Measurements from ENCODE around the gene PLD4. TPM values are rescaled to one million over a fixed set of nuclear protein-coding genes. Genes with fewer than 3 reads are reported as not detected.

PLD4 gene
- total and polyA plus RNA-seq, 2 of the 8 experiments (the other 6 are each of a cell fraction or from before 2014, with no cell fraction given), result 0.05 TPM; not detected in 1

DNA sequence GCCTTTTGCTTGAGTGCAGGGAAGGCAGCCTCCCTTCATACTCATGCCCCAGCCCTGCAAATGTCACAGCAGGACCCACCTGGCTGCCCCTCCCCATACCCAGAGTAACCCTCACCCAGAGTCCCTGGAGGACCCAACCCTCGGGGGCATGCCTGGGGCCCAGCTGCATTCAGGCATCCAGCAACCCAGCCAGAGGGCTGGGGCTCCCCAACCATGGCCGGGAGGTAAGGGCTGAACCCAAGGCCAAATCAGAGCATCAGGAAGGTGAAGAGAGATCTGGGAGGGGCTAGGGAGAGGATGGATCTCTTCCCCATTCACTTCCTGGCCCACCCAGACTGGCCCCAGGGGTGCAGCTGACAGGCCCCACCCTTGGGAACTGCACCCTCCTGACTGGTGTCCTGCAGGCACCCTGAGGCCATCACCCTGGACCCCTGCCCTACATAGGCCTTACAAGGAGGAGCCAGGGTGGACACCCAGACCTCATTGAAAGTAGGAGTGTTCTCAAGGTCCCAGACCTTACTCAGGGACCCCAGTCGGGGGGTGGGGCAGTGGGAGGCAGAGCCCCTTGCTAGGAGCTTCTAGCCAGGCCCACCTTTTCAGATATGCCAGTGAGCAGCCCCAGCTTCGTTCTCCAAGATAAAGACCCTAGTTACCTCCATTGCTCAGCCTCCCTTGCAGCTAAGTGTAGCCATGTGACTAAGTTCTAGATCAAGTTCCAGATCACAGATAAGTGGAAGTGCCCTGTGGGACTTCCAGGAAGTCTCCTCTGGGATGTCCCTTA is 849 bp upstream of the PLD4 start:
- Histone ChIP-seq H3K4me2 (ENCODE audit: insufficient read depth in 1 of 2, low read depth in 2 of 2, low read length in 2 of 2) (no peak overlapping the region), H3K79me2 (ENCODE audit: control insufficient read depth in 1 of 2, insufficient read depth in 2 of 2, low read length in 2 of 2) (no peaks in the 10 kb centered on the region), H2BK120ac (replicated peaks; ENCODE audit: low read depth, low read length) (no peak overlapping the region), H3K14ac (ENCODE audit: insufficient read length) (no peak overlapping the region), H2AK5ac (ENCODE audit: low read depth, low read length) (no peak overlapping the region), H2BK5ac (ENCODE audit: low read depth, low read length) (no peak overlapping the region), H4K8ac (ENCODE audit: extremely low read depth, insufficient read depth, low read length) (no peak overlapping the region), H4K91ac (replicated peaks; ENCODE audit: insufficient read length, low read length) (no peak overlapping the region), H4K20me1 (replicated peaks in 1 of 2; ENCODE audit: control insufficient read depth in 1 of 2, insufficient read depth in 2 of 2, low read length in 2 of 2) (no peaks in the 10 kb centered on the region), H4K5ac (ENCODE audit: insufficient read length, low read depth, low read length) (no peak overlapping the region), H3K79me1 (ENCODE audit: low read depth, low read length) (no peaks in the 10 kb centered on the region), H3K36me3 (ENCODE audit: control insufficient read depth in 2 of 4, insufficient read depth in 4 of 4, low read length in 3 of 4) (no peaks in the 10 kb centered on the region), H3K9me3 (ENCODE audit: insufficient read depth in 2 of 2, low read depth in 1 of 2, low read length in 1 of 2) (no peaks in the 10 kb centered on the region; a peak in 1 of 4 replicates), H3K4ac (replicated peaks; ENCODE audit: insufficient read length, low read depth, low read length) (no peak overlapping the region), H2BK20ac (ENCODE audit: low read length) (no peak overlapping the region), H2BK15ac (ENCODE audit: low read length) (no peak overlapping the region), H3K4me3 (ENCODE audit: extremely low read depth in 1 of 4, insufficient read depth in 2 of 4, low read depth in 3 of 4, low read length in 4 of 4) (no peak overlapping the region), H3K4me1 (replicated peaks in 1 of 4; ENCODE audit: control insufficient read depth in 3 of 4, insufficient read depth in 4 of 4, low read length in 3 of 4) (peaks cover 0 to 4% (median 0%) of the 10 kb centered on the region in 4 experiments; a peak in 5 of 7 replicates), H3K27me3 (replicated peaks in 1 of 4; ENCODE audit: control insufficient read depth in 3 of 4, extremely low read depth in 1 of 4, insufficient read depth in 3 of 4, low read length in 3 of 4) (no peaks in the 10 kb centered on the region), H3K27ac (ENCODE audit: low read depth, low read length) (no peak overlapping the region), H3K23ac (ENCODE audit: insufficient read length) (no peak overlapping the region), H2AFZ (ENCODE audit: low read length) (no peak overlapping the region), H3K23me2 (ENCODE audit: low read depth, low read length) (no peaks in the 10 kb centered on the region), H2BK12ac (ENCODE audit: low read depth, low read length) (no peak overlapping the region), H3K18ac (ENCODE audit: extremely low read depth, low read length) (no peak overlapping the region), H3K56ac (replicated peaks; ENCODE audit: insufficient read length, low read depth, low read length) (no peak overlapping the region), H3K9ac (replicated peaks in 1 of 4; ENCODE audit: extremely low read depth in 1 of 4, low read depth in 3 of 4, low read length in 3 of 4) (no peak overlapping the region)
- DNase-seq (ENCODE audit: low read depth in 1 of 2, low spot score in 2 of 2), result no peak
- ChIA-PET POLR2A (ENCODE audit: partially characterized antibody) (interaction anchor here (1.1 kb wide), 1 partner anchor 59 kb away, joined by 3 read pairs; the partner anchor contains the start of gene CEP170B), CTCF (ENCODE audit: partially characterized antibody) (interaction anchor here (0.8 to 1.8 kb wide), 5 partner anchors 24 to 830 kb away, joined by 3 to 7 read pairs (median 3); no protein-coding TSS in a partner anchor)
- 71% methylated on average over 4 of the region's 4 CpGs; no CpG with 5 or more reads in 1 of the 2 experiments for WGBS, 2 experiments (ENCODE audit: extremely low coverage in 1 of 2, insufficient coverage in 1 of 2, insufficient read length in 1 of 2, insufficient replicate concordance in 2 of 2, low coverage in 1 of 2, low lambda C conversion rate in 2 of 2, missing lambda C conversion rate in 1 of 2)
- no peak for FAIRE-seq
- TF ChIP-seq NRF1 (IDR thresholded peaks at IDR 0.05; ENCODE audit: low read depth, low read length), result no peak
- no peak for TF ChIP-seq TCF12 (IDR thresholded peaks at IDR 0.05; ENCODE audit: low read depth, low read length)
- TF ChIP-seq CBX5 (IDR thresholded peaks at IDR 0.05; ENCODE audit: low read depth, low read length), result no peak
- TF ChIP-seq EGR1 (IDR thresholded peaks at IDR 0.05; ENCODE audit: borderline replicate concordance, low read depth, low read length), result no peak
- TF ChIP-seq POLR2AphosphoS5 (IDR thresholded peaks at IDR 0.05; ENCODE audit: low read depth, low read length), result no peak
- TF ChIP-seq BRCA1 (IDR thresholded peaks at IDR 0.05; ENCODE audit: low read depth, low read length), result no peak
- TF ChIP-seq RXRA (IDR thresholded peaks at IDR 0.05; ENCODE audit: insufficient read depth, low read depth, low read length), result no peak
- no peak for TF ChIP-seq TAF7 (optimal IDR thresholded peaks at IDR 0.05; ENCODE audit: borderline replicate concordance, low read depth, low read length)
- TF ChIP-seq ASH2L (IDR thresholded peaks at IDR 0.05; ENCODE audit: low read length), result no peak
- TF ChIP-seq, protein P1, sequence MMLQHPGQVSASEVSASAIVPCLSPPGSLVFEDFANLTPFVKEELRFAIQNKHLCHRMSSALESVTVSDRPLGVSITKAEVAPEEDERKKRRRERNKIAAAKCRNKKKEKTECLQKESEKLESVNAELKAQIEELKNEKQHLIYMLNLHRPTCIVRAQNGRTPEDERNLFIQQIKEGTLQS (IDR thresholded peaks at IDR 0.05; ENCODE audit: insufficient read depth, low read depth, low read length), result no peak
- no peak for TF ChIP-seq GABPA (IDR thresholded peaks at IDR 0.05; ENCODE audit: borderline replicate concordance, insufficient read depth, low read length)
- TF ChIP-seq PHF8 (conservative IDR thresholded peaks at IDR 0.05; ENCODE audit: low read depth, low read length), result no peak
- TF ChIP-seq HDAC6 (IDR thresholded peaks at IDR 0.05; ENCODE audit: low read depth, low read length), result no peak

All from H1 (cell line).